IPS-18a (cell line): Measurements from ENCODE around the gene CLTCL1.
"Not testable (repeated sequence)": the region's sequence is repeated elsewhere in the genome, so short reads cannot be mapped to it uniquely, and the experiment has no call there.

Source experiments
- H3K27ac ChIP-seq: one replicate; pipeline ENCODE4 v1.5.1; 2013; ENCODE audit warnings: low read length
- H3K27me3 ChIP-seq: one replicate; pipeline ENCODE4 v1.6.1; 2013; ENCODE audit warnings: mild to moderate bottlenecking, low read length; ENCODE audit not compliant: control insufficient read depth, insufficient read depth
- H3K36me3 ChIP-seq: one replicate; pipeline ENCODE4 v1.6.1; 2013; ENCODE audit warnings: low read depth, low read length; ENCODE audit not compliant: control insufficient read depth
- H3K4me1 ChIP-seq: one replicate; pipeline ENCODE4 v1.6.1; 2013; ENCODE audit warnings: low read depth, low read length; ENCODE audit not compliant: control insufficient read depth
- H3K4me3 ChIP-seq: one replicate; pipeline ENCODE4 v1.5.1; 2013; ENCODE audit warnings: low read length
- H3K9ac ChIP-seq: one replicate; pipeline ENCODE4 v1.6.1; 2013; ENCODE audit warnings: mild to moderate bottlenecking, low read length, moderate library complexity
- H3K9me3 ChIP-seq: one replicate; pipeline ENCODE4 v1.6.1; 2013; ENCODE audit warnings: low read depth, low read length; ENCODE audit not compliant: control insufficient read depth

The CLTCL1 gene

DNA sequence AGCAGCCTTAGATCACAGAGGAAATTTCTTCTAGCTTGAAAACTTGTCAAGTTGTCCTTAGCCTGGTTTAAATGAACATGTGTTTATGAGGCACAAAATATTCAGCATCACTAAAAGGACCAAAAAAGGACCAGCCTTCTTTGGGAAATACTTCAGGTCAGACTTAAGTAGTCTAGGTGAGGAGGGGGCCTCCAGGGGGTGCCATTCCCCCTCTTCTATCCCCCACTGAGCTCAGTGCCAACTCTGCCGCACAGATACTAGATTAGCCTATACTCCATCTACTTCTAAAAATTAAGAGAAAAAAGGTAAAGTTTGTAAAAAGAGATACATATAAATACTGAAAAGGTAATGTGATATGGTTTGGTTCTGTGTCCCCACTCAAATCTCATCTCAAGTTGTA is 20.6 kb downstream of the CLTCL1 start:
- no peaks in the 10 kb centered on the region for H3K36me3 ChIP-seq
- no peaks in the 10 kb centered on the region for H3K4me1 ChIP-seq
- H3K27me3 ChIP-seq, result no peaks in the 10 kb centered on the region
- H3K9me3 ChIP-seq, result no peaks in the 10 kb centered on the region
- no peak overlapping the region for H3K9ac ChIP-seq
- H3K4me3 ChIP-seq, result no peak overlapping the region
- H3K27ac ChIP-seq, result no peak overlapping the region

DNA sequence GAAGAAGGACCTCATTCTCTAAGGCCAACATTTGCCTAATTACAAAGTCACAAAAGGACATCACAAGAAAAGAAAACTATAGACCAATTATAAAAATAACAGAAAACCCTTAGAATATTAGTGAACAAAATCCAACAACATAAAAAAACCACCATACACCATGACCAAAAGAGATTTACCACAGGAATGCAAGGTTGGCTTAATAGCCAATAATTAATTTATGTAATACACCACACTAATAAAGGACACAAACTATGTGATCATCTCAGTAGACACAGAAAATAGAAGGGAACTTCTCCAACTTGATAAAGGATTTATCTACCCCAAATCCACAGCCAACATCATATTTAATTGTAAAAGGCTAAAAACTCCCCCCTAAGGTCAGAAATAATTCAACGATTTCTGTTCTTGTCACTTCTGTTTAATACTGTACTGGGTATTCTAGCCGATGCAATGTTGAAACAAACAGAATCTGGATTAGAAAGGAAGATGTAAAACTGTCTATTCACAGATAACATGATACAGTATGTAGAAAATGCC is 24.9 kb downstream of the CLTCL1 start:
- Histone ChIP-seq H3K9ac (no peak overlapping the region), H3K4me1 (no peaks in the 10 kb centered on the region), H3K27ac (no peak overlapping the region), H3K9me3 (no peaks in the 10 kb centered on the region), H3K4me3 (no peak overlapping the region), H3K27me3 (no peaks in the 10 kb centered on the region), H3K36me3 (no peaks in the 10 kb centered on the region)

DNA sequence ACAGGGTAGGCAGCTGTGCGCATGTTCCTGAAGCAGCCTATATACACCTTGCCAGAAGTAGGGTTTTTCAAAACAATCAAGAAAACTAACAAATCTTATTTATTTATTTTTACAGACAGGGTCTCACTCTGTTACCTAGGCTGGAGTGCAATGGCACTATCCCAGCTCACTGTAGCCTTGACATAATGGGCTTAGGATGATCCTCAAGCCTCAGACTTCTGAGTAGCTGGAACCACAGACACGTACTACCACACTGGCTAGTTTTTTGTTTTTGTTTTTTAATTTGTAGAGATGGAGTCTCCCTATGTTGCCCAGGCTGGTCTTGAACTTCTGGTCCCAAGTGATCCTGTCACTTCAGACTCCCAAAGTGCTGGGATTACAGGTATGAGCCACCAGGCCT is 25.7 kb downstream of the CLTCL1 start:
- Histone ChIP-seq H3K36me3 (no peaks in the 10 kb centered on the region), H3K9ac (no peak overlapping the region), H3K4me3 (no peak overlapping the region), H3K9me3 (no peaks in the 10 kb centered on the region), H3K27ac (no peak overlapping the region), H3K4me1 (no peaks in the 10 kb centered on the region), H3K27me3 (no peaks in the 10 kb centered on the region)

DNA sequence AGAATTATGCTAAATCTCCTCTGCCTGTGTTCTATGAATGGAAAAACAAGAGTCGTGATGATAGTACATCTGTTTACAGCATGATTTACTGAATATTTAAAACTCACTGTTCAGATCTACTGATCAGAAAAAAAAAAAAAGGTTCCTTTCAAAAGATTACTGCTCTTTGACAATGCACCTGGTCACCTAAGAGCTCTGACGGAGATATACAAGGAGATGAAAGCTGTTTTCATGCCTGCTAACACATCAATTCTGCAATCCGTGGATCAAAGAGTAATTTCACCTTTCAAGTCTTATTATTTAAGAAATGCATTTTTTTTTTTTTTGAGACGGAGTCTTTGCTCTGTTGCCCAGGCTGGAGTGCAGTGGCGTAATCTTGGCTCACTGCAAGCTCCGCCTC is 30.7 kb downstream of the CLTCL1 start:
- no peak overlapping the region for H3K9ac ChIP-seq
- H3K9me3 ChIP-seq, result peaks cover 2% of the 10 kb centered on the region
- no peak overlapping the region for H3K4me3 ChIP-seq
- H3K27ac ChIP-seq, result no peak overlapping the region
- H3K36me3 ChIP-seq, result peaks cover 3% of the 10 kb centered on the region
- H3K4me1 ChIP-seq, result no peaks in the 10 kb centered on the region
- H3K27me3 ChIP-seq, result no peaks in the 10 kb centered on the region

DNA sequence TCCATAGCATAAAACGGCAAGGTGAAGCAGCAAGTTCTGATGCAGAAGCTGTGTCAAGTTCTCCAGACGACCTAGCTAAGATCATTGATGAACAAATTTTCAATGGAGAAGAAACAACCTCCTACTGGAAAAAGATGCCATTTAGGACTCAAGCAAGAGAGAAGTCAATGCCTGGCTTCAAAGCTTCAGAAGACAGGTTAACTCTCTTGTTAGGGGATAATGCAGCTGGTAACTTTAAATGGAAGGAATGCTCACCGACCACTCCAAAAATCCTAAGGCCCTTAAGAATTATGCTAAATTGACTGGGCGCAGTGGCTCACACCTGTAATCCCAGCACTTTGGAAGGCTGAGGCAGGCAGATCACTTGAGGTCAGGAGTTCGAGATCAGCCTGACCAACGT is 31.3 kb downstream of the CLTCL1 start:
- peaks cover 3% of the 10 kb centered on the region for H3K36me3 ChIP-seq
- H3K4me1 ChIP-seq, result no peaks in the 10 kb centered on the region
- H3K27me3 ChIP-seq, result no peaks in the 10 kb centered on the region
- H3K9me3 ChIP-seq, result peaks cover 3% of the 10 kb centered on the region
- H3K9ac ChIP-seq, result no peak overlapping the region
- H3K27ac ChIP-seq, result no peak overlapping the region
- no peak overlapping the region for H3K4me3 ChIP-seq

DNA sequence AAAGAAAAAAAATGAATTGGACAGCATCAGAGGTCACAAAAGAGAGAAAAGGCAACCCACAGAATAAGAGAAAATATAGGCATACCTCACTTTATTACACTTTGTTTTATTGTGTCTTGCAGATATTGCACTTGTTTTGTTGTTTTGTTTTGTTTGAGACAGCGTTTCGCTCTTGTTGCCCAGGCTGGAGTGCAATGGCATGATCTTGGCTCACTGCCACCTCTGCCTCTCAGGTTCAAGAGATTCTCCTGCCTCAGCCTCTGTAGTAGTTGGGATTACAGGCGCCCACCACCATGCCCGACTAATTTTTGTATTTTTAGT is 32.6 kb downstream of the CLTCL1 start:
- H3K27ac ChIP-seq, H3K27me3 ChIP-seq: not testable (repeated sequence)

DNA sequence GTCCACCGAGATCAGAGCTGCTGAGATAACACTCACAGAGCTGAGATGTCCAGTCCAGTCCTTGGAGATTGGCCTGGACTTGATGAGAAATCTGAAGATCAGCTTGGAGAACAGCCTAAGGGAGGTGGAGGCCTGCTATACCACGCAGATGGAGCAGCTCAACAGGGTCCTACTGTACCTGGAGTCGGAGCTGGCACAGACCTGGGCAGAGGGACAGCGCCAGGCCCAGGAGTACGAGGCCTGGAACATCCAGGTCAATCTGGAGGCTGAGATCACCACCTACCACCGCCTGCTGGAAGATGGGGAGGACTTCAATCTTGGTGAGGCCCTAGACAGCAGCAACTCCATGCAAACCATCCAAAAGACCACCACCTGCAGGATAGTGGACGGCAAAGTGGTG is 33.1 kb downstream of the CLTCL1 start:
- peaks cover 3% of the 10 kb centered on the region for H3K36me3 ChIP-seq
- peaks cover 3% of the 10 kb centered on the region for H3K9me3 ChIP-seq
- no peaks in the 10 kb centered on the region for H3K4me1 ChIP-seq
- H3K4me3 ChIP-seq, result no peak overlapping the region
- H3K27ac ChIP-seq, result no peak overlapping the region
- H3K9ac ChIP-seq, result no peak overlapping the region
- H3K27me3 ChIP-seq, result no peaks in the 10 kb centered on the region

More for the DNA sequence above, 32.6 kb downstream of the CLTCL1 start:
- not testable (repeated sequence) for H3K4me1 ChIP-seq, H3K4me3 ChIP-seq, H3K9me3 ChIP-seq, H3K9ac ChIP-seq, H3K36me3 ChIP-seq

DNA sequence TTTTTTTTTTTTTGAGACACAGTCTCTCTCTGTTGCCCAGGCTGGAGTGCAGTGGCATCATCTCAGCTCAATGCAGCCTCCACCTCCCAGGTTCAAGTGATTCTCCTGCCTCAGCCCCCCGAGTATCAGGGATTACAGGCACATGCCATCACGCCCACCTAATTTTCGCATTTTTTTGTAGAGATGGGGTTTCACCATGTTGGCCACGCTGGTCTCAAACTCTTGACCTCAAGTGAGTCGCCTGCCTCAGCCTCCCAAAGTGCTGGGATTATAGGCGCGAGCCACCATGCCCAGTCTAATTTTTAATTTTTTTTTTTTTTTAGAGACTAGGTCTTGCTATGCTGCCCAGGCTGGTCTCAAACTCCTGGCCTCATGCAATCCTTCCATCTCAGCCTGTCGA is 35.2 kb downstream of the CLTCL1 start:
- H3K9ac ChIP-seq, H3K4me3 ChIP-seq, H3K27ac ChIP-seq, H3K4me1 ChIP-seq, H3K27me3 ChIP-seq, H3K36me3 ChIP-seq, H3K9me3 ChIP-seq: not testable (repeated sequence)

DNA sequence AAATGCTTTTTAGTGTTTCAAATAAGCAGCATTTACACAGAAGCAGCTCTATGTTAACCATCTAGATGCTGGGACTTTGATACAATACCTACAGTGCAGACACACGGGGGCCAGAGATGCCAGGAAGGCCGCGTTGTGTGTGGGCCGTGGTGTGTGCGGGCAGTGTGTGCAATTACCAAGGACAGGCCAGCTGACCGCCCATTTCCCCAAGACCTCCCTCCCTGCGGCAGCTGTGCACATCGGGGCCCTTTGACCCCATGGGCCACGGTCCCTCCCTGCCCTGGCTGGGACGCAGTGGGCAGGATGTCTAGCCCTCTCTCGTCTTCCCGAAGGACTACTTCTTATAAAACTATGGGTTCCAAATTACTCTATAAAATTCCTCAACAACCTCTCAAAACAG is 38.4 kb downstream of the CLTCL1 start:
- Histone ChIP-seq H3K27me3 (no peaks in the 10 kb centered on the region), H3K27ac (no peak overlapping the region), H3K9me3 (peaks cover 3% of the 10 kb centered on the region), H3K4me3 (no peak overlapping the region), H3K4me1 (no peaks in the 10 kb centered on the region), H3K9ac (no peak overlapping the region), H3K36me3 (peaks cover 5% of the 10 kb centered on the region)

DNA sequence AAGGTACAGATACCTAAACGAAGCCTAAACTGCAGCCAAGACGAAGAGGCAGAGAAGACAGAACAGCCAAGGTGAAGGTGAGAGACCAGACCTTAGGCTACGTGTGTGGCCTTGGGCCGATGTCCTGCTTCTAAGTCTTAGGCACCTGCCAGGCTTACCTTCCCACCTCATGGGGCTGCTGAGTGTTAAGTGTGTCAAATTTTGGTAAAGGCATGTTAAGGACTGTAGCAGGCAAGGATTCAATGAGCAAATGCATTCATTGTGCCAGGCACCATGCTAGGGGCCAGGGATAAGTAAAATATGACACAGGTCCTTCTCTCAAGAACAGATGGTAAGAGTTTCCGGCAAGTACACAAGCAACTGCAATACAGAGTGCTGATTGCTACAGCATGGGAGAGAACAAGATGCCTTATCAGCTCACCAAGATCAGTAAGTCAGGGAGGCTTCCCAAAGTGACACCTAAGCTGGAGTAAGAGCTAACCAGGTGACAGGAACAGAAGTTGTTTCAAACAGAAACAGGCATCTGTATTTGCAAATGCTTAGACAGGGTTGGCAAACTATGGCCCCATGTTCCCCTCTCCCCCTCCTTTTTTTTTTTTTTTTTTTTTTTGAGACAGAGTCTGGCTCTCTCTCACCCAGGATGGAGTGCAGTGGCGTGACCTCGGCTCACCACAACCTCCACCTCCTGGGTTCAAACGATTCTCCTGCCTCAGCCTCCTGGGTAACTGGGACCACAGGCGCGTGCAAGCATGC is 46.7 kb downstream of the CLTCL1 start:
- H3K27ac ChIP-seq, result no peak overlapping the region
- H3K36me3 ChIP-seq, result peaks cover 4% of the 10 kb centered on the region
- no peaks in the 10 kb centered on the region for H3K27me3 ChIP-seq

DNA sequence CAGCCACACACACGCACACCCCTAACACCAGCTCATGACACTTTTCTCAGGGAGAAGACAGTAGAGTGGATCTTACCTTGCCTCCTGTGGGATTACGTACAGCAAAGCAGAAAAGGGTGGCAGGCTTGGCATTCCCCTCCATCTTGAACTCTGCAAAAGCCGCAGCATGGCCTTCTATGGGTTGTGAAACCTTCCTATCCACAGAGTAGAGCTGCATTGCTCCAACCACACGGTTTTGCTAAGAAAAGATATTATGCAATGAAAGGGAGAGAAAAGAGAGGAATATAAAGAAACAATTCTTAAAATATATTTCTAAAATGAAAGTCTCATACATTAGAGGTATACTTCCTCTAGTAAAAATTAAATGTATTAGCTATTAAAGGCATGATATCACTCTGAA is 48.8 kb downstream of the CLTCL1 start:
- Histone ChIP-seq H3K27me3 (no peaks in the 10 kb centered on the region), H3K4me3 (no peak overlapping the region), H3K9ac (no peak overlapping the region), H3K36me3 (peaks cover 2% of the 10 kb centered on the region), H3K4me1 (no peaks in the 10 kb centered on the region), H3K27ac (no peak overlapping the region), H3K9me3 (no peaks in the 10 kb centered on the region)

More for the DNA sequence above, 46.7 kb downstream of the CLTCL1 start:
- H3K4me3 ChIP-seq, result no peak overlapping the region
- no peaks in the 10 kb centered on the region for H3K9me3 ChIP-seq
- H3K4me1 ChIP-seq, result no peaks in the 10 kb centered on the region
- no peak overlapping the region for H3K9ac ChIP-seq

DNA sequence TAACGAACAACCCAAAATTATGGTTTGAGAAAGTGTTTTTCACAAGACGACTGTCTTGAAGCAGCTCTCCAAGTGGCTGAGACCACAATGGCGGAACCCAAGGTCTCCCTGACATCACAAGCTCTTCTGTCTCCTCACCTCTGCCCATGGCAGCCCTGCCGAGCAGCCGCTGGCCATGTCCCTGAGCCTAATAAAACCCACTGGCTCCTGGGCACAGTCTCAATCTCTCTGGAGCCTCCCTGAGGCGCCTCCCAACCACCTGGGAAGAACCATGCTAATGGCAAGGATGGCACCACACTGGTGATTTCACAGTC is 50.0 kb downstream of the CLTCL1 start:
- no peaks in the 10 kb centered on the region for H3K4me1 ChIP-seq
- no peak overlapping the region for H3K9ac ChIP-seq
- no peaks in the 10 kb centered on the region for H3K27me3 ChIP-seq
- H3K27ac ChIP-seq, result no peak overlapping the region
- no peaks in the 10 kb centered on the region for H3K9me3 ChIP-seq
- H3K36me3 ChIP-seq, result peaks cover 2% of the 10 kb centered on the region
- H3K4me3 ChIP-seq, result no peak overlapping the region
